Stimulated activated CD8-positive, alpha-beta memory T cell treated with anti-CD3 and anti-CD28 coated beads, Interleukin-12 subunit alpha, Interleukin-12 subunit beta, amount 100 ng/mL, for 4 hours (primary cell): ENCODE data around the gene RAB34.

Experiments used
- DNase-seq: peaks from one replicate; pipeline ENCODE4 v3.0.0-alpha.2; 2020; ENCODE audit warnings: low read depth

The RAB34 gene, protein sequence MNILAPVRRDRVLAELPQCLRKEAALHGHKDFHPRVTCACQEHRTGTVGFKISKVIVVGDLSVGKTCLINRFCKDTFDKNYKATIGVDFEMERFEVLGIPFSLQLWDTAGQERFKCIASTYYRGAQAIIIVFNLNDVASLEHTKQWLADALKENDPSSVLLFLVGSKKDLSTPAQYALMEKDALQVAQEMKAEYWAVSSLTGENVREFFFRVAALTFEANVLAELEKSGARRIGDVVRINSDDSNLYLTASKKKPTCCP

DNA sequence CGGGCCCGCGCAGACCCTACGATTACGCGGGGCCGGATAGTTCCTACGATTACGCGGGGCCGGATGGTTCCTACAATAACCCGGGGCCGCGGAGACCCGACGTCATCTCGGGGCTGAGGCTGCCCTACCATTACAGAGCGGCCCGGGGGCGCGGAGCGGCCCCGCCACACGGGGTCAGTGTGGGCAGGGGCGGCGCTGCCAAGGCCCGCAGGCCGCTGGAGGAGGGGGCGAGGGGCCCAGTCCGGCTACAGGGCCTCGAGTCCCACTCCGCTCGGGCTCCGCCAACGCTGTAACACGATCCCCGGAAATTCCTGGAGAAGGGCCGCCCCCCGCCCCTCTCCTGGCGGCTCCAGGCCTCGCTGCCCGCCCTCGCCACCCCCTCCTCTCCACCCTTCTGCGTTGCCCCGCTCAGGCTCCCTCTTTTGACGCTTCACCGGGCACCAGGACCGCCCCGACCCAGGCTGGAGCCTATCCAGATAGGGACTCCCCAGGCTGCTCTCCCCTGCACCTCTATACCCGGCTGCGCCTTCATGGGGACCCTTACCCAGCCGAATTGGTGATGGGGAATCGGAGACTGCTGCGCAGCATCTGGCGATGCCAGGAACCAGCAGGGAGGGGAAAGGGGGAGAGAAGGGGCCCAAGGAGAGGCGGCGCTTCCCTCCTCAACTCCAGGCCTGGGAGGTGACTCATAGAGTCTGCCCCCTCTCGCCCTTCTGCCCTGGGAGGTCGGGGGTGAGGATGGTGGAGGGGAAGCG lies at the start of gene RAB34:
Gene RAB34 (minus strand): TSS at position 291 of the 755 bp plus-strand sequence. CDS start 602 bp downstream, outside the sequence.
- no peak for DNase-seq

- DNase-seq = no peak
These were observed 47.4 kb upstream of the RAB34 start for GRCh38 chr17:28765038-28765437.

GRCh38 chr17:28763804-28764266 lies 46.2 kb upstream of the RAB34 start:
- no peak for DNase-seq

DNA sequence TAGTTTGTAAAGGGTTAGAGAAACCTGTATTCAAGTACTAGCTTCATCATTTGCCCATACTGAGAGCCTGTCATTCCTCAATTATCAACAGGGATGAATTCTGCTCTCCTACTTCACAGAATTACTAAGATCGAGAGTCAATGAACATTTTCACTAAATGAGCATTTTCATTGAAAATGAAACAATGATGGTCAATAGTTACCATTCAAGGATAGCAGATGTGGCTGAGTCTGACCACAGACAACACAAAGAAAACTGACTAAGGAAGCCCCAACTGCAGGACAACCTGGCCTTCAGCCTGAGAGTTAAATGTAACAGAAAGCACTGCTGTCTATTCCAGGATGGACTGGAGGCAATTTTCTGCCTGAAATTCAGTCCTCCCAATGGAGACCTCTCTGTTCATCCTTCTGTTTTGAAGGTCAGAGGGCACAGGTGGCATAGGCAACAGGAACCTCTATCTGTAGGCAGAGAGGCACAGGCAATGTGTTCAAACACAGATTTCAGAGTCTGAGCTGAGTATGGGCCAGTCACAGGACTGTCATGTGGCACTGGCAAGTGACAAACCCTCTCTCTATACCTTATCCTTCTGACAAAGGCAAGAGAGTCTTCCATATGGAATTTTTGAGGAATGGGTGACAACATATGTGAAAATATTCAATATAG lies 45.6 kb upstream of the RAB34 start:
- DNase-seq = no peak

GRCh38 chr17:28760601-28761562 lies 43.2 kb upstream of the RAB34 start:
- no peak for DNase-seq

DNA sequence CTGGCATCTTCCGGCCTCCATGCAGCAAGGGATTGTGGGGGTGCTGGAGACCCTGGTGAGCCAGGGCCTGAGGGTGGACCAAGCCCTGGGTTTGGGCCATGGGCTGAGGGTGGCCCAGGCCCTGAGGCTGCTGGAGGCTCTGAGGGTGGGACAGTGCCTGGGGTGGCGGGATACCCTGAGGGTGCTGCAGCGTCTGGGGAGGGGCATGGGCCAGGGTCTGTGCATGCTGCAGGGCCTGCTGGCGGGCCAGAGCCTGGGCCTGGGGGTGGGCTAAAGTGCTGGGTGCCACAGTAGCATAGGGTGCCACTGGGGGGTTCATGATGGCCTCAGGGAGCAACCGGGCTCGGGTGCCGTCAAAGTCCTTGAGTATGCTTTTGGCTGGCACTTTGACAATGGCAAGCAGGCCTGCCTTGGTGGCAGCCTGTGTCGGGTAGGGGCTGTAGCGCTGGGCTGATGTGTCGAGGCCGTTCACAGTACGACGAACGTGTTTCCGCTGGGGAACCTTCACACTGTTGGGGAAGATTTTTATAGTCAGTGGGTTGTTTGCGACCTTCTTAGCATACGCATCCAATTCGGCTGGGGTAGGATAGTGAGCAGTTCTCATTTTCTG lies 41.7 kb upstream of the RAB34 start:
- DNase-seq = no peak

- no peak for DNase-seq
These were observed 40.9 kb upstream of the RAB34 start for GRCh38 chr17:28758411-28759121.

- DNase-seq = no peak
These were observed 38.6 kb upstream of the RAB34 start for GRCh38 chr17:28756049-28756804.

DNA sequence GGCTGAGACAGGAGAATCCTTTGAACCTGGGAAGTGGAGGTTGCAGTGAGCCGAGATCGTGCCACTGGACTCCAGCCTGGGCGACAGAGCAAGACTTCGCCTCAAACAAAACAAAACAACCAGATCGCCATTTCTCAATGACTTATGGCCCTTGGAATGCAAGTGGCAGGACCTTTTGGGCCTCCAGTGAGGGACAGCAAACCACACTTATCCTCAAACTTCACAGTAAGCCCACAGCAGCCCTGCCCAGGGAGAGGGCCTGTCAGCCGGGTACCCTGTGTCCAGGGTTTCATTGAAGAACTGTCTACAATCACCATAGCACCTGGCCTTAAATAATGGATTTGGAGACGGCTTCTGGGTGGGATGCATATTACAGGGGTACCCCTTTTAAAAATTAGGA lies 37.8 kb upstream of the RAB34 start:
- DNase-seq = no peak

DNA sequence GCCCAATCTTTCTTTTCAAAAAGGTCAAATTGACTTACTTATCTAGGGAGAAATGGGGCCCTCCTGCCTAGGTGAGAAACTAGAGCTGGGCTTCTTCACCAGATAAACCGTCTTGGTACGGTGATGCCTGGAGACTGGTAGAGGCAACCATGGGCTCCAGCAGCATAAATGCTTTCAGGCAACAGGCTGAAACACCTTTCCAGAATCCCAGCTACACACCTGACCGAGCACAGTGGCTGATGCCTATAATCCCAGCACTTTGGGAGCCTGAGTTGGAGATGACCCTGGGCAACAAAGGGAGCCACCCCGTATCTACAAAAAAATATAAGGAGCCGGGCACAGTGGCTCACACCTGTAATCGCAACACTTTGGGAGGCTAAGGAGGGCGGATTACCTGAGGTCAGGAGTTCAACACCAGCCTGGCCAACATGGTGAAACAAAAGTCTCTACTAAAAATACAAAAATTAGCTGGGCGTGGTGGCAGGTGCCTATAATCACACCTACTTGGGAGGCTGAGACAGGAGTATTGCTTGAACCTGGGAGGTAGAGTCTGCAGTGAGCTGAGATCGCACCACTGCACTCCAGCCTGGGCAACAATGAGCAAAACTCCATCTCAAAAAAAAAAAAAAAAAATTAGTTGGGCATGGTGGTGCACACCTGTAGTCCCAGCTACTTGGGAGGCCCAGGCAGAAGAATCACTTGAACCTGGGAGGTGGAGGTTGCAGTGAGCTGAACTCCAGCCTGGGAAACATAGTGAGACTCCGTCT lies 34.1 kb upstream of the RAB34 start:
- DNase-seq = no peak

- DNase-seq = peak; percentile 66
These were observed 32.7 kb upstream of the RAB34 start for GRCh38 chr17:28750178-28751047.

DNA sequence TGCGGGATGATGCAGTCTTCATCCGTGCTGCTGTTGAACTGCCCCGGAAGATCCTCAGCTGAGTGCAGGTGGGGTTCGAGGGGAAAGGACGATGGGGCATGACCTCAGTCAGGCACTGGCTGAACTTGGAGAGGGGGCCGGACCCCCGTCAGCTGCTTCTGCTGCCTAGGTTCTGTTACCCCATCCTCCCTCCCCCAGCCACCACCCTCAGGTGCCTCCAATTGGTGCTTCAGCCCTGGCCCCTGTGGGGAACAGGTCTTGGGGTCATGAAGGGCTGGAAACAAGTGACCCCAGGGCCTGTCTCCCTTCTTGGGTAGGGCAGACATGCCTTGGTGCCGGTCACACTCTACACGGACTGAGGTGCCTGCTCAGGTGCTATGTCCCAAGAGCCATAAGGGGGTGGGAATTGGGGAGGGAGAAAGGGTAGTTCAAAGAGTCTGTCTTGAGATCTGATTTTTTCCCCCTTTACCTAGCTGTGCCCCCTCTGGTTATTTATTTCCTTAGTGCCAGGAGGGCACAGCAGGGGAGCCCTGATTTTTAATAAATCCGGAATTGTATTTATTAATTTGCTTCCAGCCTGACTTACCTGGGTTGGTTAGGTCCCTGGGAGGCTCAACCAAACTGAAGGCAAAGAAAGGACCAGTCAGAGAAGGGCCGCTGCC lies 32.0 kb upstream of the RAB34 start:
- no peak for DNase-seq

GRCh38 chr17:28748852-28749515 lies 31.3 kb upstream of the RAB34 start:
- DNase-seq = no peak

GRCh38 chr17:28747801-28748750 lies 30.4 kb upstream of the RAB34 start:
- no peak for DNase-seq

DNA sequence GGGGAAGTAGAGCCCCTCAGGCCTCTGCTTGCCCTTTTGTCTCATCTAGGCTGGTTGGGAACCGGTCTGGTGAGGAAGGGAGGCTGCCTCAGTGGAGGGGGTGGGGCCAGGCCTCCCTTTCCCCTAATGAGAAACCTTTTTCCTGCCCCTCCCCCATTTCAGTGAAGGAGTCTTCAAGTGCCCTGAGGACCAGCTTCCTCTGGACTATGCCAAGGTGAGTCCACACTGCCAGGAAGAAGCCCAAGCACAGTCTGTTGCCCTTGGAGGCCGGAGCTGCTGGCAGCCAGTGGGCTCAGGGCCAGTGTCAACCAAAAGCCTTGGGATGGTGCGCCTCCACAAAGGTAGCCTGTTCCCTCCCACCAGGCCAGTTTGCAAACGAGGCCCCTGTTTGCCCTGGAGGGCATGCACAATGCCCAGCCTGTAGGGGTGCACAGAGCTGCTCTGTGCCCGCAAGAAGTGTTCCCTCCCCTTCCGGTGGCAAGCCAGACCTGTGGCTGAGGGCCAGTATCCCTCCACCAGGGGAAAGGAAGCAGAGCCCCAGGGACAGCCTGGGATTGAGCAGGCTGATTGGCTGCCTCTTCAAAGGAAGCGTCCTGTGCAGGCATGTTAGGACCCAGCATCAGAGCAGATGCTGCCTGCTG lies 29.5 kb upstream of the RAB34 start:
- DNase-seq = no peak
